GM12891 (cell line): ENCODE results near the gene C2.
A peak's percentile ranks its signal among the peaks of the same experiment; 100 is the strongest.

Experiments used
- DNase-seq: peaks from one replicate; pipeline ENCODE4 v3.0.0; 2011; ENCODE audit warnings: low spot score; ENCODE audit not compliant: insufficient read length
- FAIRE-seq: peaks from 2 replicates; lab custom pipeline; 2011; peaks lifted over from hg19 to GRCh38; lab: Jason Lieb, UNC
- PAX5 ChIP-seq: IDR thresholded peaks from 2 replicates; pipeline ENCODE4 v1.6.1; 2011; ENCODE audit warnings: low read length, moderate library complexity, mild to moderate bottlenecking; ENCODE audit not compliant: insufficient read depth, severe bottlenecking
- POLR2A ChIP-seq: IDR thresholded peaks from 2 replicates; pipeline ENCODE4 v1.6.1; 2011; ENCODE audit warnings: low read depth, low read length, control low read depth
- POLR2AphosphoS5 ChIP-seq: IDR thresholded peaks from 2 replicates; pipeline ENCODE4 v1.6.1; 2011; ENCODE audit warnings: low read depth, low read length, control low read depth
- POU2F2 ChIP-seq: IDR thresholded peaks from 2 replicates; pipeline ENCODE4 v1.6.1; 2011; ENCODE audit warnings: low read depth, mild to moderate bottlenecking, control low read depth, low read length, moderate library complexity
- SPI1 ChIP-seq: IDR thresholded peaks from 2 replicates; pipeline ENCODE4 v1.6.1; 2011; ENCODE audit warnings: low read depth, low read length, control low read depth
- TAF1 ChIP-seq: IDR thresholded peaks from 2 replicates; pipeline ENCODE4 v1.6.1; 2011; ENCODE audit warnings: low read depth, low read length, control low read depth

Gene C2

GRCh38 chr6:31886541-31886991 lies 41.0 kb upstream of the C2 start:
- DNase-seq = no peak
- TF ChIP-seq POLR2A = no peak
- TF ChIP-seq TAF1 = no peak
- TF ChIP-seq POU2F2 = no peak
- TF ChIP-seq POLR2AphosphoS5 = no peak
- TF ChIP-seq SPI1 = no peak
- TF ChIP-seq PAX5 = no peak
- FAIRE-seq = no peak

GRCh38 chr6:31887173-31888007 lies 40.1 kb upstream of the C2 start:
- TF ChIP-seq TAF1 = no peak
- TF ChIP-seq SPI1 = no peak
- TF ChIP-seq PAX5 = no peak
- no peak for TF ChIP-seq POLR2A
- FAIRE-seq (no peak), DNase-seq (no peak)

- FAIRE-seq = peak; percentile 23
- peak; percentile 76 for DNase-seq
- TF ChIP-seq POLR2A (no peak), POLR2AphosphoS5 (no peak), PAX5 (no peak), TAF1 (no peak), POU2F2 (no peak; the same call in 1 of the 2 replicates), SPI1 (no peak)
These were observed 39.0 kb upstream of the C2 start for GRCh38 chr6:31888276-31889258.

- DNase-seq (no peak), FAIRE-seq (no peak)
- no peak for TF ChIP-seq POLR2AphosphoS5
- no peak for TF ChIP-seq POU2F2
- TF ChIP-seq PAX5 = no peak
- TF ChIP-seq POLR2A = no peak
- TF ChIP-seq SPI1 = no peak
- no peak for TF ChIP-seq TAF1
These were observed 38.1 kb upstream of the C2 start for GRCh38 chr6:31889331-31889972.

- TF ChIP-seq PAX5 (no peak), SPI1 (no peak), POLR2A (no peak), POLR2AphosphoS5 (no peak)
- FAIRE-seq (no peak), DNase-seq (no peak)
These were observed 34.7 kb upstream of the C2 start for GRCh38 chr6:31892821-31893220.

- FAIRE-seq (no peak), DNase-seq (no peak)
- TF ChIP-seq SPI1 (no peak), POLR2A (no peak), PAX5 (no peak), POLR2AphosphoS5 (no peak), POU2F2 (no peak), TAF1 (no peak)
These were observed 31.0 kb upstream of the C2 start for GRCh38 chr6:31896493-31896855.

- FAIRE-seq = no peak
- TF ChIP-seq POU2F2 (no peak), PAX5 (no peak), POLR2AphosphoS5 (no peak), POLR2A (no peak), SPI1 (no peak), TAF1 (no peak)
- no peak for DNase-seq
These were observed 30.5 kb upstream of the C2 start for GRCh38 chr6:31896856-31897611.

GRCh38 chr6:31897612-31898382 lies 29.7 kb upstream of the C2 start, which contains the start of gene EHMT2:
Gene EHMT2, minus strand, starts transcription at chr6:31897698. Its CDS starts 21 bp downstream, at chr6:31897677.
- TF ChIP-seq POLR2AphosphoS5 = peak; percentile 49; the same call in 1 of the 2 replicates
- no peak for TF ChIP-seq SPI1
- no peak for TF ChIP-seq POLR2A
- peak; percentile 76 for TF ChIP-seq TAF1
- TF ChIP-seq PAX5 = no peak
- TF ChIP-seq POU2F2 = no peak
- FAIRE-seq (peak; percentile 85), DNase-seq (peak; percentile 88)
